Neural cell (in vitro differentiated cells): ENCODE data around the gene CD226.

Experiments used
- CTCF ChIP-seq: fragments of 450-650 bp; IDR thresholded peaks from 2 replicates; pipeline ENCODE4 v1.5.1; 2014; ENCODE audit warnings: antibody characterized with exemption, mild to moderate bottlenecking, moderate library complexity; ENCODE audit not compliant: poor library complexity, severe bottlenecking
- EZH2 ChIP-seq: fragments of 200-600, 300-800 bp; shearing (Covaris generic), sonication (generic); IDR thresholded peaks from 2 replicates; pipeline ENCODE4 v1.6.1; 2014; ENCODE audit warnings: antibody characterized with exemption, low read length, borderline replicate concordance, mild to moderate bottlenecking; ENCODE audit not compliant: insufficient read depth, poor library complexity, severe bottlenecking
- POLR2AphosphoS5 ChIP-seq: IDR thresholded peaks from 2 replicates; pipeline ENCODE4 v1.6.1; 2012

DNA sequence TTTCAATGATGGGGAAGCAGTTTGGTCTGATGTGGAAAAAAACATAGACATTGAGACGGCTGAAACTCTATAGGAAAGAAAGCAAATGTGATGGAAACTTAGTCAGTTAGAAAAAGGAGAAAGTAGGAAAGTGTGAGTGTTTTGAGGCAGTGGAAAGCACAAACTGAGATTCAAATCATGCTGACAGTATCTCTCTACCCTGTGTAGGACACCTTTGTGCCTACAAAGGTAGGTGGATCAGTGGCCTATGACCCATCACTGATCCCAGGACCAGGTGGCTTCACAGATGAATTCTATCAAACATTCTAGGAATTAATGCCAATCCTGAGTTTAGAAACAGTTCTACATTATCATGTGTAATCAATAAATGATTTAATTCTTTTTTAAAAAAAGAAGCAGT, 57.1 kb downstream of the CD226 start:
- no peak for TF ChIP-seq CTCF
- TF ChIP-seq POLR2AphosphoS5: no peak
- no peak for TF ChIP-seq EZH2
